Left ventricle myocardium superior (tissue), 1 donor: ENCODE data around the gene DLD. TPM values are rescaled to one million over a fixed set of nuclear protein-coding genes. Genes with fewer than 3 reads are reported as not detected.
"Not testable (repeated sequence)": the region's sequence is repeated elsewhere in the genome, so short reads cannot be mapped to it uniquely, and the experiment has no call there.

Experiments
- ATAC-seq: fragments of 200-7000 bp; cut with Tn5 transposase; one replicate; pipeline ENCODE4 v1.9.1; 2020; ENCODE audit warnings: mild to moderate bottlenecking, moderate library complexity
- DNase-seq: peaks from one replicate; pipeline ENCODE4 v3.0.0-alpha.2; 2020
- intact Hi-C: fragments of 100-400 bp; cut with micrococcal nuclease; formaldehyde crosslinking; loops from one replicate; pipeline ENCODE4 v1.11.0; 2022
- total RNA-seq: library from RNA; stranded (reverse); fragmentation: NEBNext Ultra II Directional; extraction: Animal tissue kit (Norgen Biotek cat#: 25700); gene quantifications from one replicate; pipeline ENCODE4 v1.2.1, GENCODE V29; 2021
- donor health status: DM: no; HTN: yes; CAD: no; lungs with severe emphysema.

The DLD gene
- total RNA-seq, 1 donor from 2014 or later, result 314 TPM

DNA sequence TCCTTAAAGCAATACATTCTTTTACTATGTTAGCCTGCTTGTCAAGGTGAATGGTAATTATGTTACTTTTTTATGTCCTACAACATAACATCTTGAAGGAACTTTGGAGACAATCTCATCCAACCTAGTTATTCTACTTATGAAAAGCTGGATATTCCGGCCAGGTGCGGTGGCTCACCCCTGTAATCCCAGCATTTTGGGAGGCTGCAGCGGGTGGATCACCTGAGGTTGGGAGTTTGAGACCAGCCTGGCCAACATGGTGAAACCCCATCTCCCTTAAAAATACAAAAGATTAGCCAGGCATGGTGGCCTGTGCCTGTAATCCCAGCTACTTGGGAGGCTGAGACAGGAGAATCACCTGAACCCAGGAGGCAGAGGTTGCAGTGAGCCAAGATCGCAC lies 66.0 kb downstream of the DLD start:
- not testable (repeated sequence) for ATAC-seq, DNase-seq
- intact Hi-C loops, result loop anchor here (10.0 kb wide), 1 partner anchor 48 kb away; the partner anchor contains the start of gene LAMB1

DNA sequence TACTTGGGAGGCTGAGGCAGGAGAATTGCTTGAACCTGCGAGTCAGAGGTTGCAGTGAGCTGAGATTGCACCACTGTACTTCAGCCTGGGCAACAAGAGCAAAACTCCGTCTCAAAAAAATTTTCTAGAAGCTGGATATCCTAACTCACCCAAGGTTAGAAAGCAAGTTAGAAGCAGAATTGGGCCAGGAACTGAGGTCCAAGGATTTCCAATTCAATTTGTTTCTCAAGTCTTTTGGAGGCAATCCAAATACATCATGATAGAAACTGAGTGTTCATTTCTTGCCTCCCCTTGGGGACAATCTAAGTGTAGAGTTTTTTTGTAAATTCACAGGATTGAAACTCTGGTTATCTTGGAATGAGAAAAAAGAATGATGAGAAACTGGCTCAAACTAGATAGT lies 66.5 kb downstream of the DLD start:
- DNase-seq (no peak), ATAC-seq (peak; percentile 58)
- intact Hi-C loops, result loop anchor here (10.0 kb wide), 1 partner anchor 47 kb away; the partner anchor contains the start of gene LAMB1

DNA sequence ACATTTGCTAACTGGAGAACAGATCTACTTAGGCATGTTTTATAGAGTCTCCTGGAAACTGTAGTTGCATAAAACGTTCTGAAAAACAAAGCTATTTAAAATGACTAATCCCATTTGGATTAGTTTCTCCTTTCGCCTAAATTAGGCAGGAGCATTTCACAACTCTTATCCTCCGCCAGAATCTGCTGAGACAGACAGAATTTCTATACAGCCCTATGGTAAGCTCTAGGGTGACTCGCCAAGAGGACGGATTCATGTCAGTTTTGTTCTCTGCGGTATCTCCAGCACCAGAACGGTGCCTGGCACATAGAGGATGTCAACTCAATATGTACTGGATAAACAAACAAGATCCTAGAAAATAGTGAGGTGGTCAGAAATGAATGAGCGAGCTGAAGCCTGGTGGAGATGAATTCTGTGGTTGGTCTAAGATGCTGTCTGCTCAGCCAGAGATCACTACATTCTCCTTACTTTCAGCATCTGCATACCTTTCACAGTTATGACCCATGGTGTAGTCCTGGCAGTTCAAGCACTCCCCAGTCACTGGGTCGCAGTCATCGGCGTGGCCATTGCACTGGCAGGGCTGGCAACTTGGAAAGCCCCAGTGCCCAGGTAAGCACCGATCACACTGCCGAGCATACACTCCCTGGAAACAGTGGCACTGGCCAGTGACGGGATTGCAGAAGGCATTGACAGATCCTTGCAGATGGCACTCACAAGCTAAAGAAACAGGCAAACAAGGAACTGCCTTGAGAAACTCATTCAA lies 68.0 kb downstream of the DLD start:
- intact Hi-C loops, result loop anchor here (10.0 kb wide), 1 partner anchor 46 kb away; the partner anchor contains the start of gene LAMB1
- peak; percentile 54 for ATAC-seq
- DNase-seq, result no peak

DNA sequence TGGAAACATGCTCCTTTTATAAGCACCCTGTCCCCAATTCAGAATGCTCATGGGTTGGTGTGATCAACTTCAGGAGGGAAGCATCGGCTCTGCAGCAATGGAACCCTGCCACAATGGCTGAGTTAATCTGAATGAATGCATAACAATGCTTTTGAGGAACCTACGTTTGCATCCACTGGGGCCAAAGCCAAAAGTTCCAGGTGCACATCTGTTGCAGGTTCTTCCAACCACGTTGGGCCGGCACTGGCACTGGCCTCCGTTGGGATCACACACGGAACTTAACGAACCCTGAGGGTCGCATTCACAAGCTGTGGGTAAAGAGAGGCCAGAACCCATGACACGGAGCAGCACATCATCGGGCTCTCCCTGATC lies 68.5 kb downstream of the DLD start:
- ATAC-seq (no peak), DNase-seq (no peak)
- intact Hi-C loops, result loop anchor here (10.0 kb wide), 1 partner anchor 45 kb away; the partner anchor contains the start of gene LAMB1

DNA sequence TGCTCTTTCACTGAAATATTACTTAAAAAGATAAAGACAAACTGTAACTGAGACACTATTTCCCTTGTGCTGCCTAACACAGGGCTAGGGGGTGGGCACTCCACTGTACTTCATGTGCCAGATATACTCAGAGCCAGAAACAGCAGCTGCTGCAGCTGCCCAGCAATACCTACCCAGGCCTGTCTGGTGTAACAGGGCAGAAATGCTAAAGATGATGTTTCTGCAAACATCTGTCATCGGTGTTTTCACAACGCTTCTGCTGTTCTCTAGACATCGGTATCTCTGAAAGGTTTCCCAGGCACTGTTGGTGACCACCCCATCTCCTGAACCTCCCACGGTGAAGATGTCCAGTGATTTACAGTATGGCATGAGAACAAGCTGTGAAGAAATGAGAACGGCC lies 69.3 kb downstream of the DLD start:
- DNase-seq, result no peak
- peak; percentile 14 for ATAC-seq
- intact Hi-C loops, result no loop called here

DNA sequence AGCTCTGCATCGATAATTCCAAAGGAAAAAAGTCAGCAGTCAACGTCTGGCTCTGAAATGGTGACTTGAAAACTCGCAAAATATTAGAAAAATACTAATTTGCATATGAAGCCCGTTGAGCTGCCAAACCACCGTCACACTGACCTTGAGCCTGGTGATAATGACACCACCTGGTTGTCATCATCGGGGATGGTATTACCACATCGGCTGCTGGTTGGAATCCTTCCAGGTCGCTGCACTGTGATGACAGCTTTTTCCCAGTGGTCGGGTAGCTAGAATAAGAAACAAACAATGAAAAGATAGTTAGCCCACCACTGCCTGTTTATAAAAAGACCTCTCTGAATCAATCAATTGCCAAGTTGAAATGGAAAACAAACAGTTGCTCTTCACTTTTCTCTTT lies 70.4 kb downstream of the DLD start:
- ATAC-seq (peak; percentile 69), DNase-seq (peak; percentile 83)
- intact Hi-C loops, result no loop called here

DNA sequence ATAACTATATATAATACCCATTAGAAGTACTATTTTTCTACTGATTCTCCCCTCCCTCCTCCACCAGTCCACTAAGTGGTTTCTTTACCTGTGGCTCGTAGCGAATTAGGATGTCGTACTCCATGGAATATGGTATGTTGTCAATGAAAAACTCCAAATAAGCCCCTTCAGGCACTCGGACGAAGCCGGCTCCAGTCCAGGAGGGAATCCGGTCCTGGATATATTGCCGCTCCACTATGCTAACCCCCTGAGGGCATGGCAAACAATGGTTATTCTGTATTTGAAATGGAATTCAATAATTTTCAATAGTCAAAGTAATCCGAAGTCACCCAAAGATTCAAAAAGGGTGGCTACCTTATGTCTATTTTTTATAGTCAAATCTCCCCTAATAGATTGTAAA lies 71.8 kb downstream of the DLD start:
- DNase-seq, result no peak
- intact Hi-C loops, result no loop called here
- no peak for ATAC-seq

DNA sequence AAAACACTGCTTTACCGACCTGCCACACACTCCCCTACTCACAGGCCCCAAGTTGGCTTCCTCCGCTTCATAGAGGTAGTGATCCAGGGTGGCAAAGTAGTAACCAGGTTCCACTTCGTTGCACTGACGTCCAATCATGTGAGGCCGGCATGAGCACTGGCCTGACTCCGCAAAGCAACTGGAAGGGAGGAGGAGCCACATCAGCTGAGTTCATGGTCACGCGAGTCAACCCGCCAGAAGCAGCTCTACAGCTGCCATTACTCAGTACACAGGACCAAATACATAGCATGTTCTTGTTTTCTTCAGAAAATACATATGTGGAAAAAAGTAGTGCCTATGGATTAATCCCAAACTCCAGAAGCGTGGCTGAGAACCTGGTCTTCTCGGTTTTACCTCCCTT lies 73.5 kb downstream of the DLD start:
- ATAC-seq (no peak), DNase-seq (no peak)
- intact Hi-C loops, result no loop called here

DNA sequence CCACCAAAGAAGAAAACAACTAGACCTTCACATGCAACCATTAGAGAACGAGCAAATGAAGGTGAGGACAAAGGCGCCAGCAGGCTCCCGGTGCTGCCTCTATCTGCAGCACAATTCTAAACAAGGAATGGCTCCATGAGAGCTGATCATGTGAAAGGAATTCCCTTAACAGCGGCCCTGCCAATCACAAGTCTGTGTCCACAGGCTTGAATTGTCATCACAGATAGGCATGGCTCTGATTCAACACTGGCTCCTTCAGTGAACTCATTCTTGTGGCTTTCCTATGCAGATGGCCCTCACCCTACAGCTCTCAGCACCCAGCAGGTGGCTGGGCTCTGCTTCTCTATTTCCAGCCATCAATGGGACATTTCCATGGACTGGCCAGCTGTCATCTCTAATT lies 75.7 kb downstream of the DLD start:
- DNase-seq (peak; percentile 64), ATAC-seq (peak; percentile 89)
- intact Hi-C loops, result no loop called here

DNA sequence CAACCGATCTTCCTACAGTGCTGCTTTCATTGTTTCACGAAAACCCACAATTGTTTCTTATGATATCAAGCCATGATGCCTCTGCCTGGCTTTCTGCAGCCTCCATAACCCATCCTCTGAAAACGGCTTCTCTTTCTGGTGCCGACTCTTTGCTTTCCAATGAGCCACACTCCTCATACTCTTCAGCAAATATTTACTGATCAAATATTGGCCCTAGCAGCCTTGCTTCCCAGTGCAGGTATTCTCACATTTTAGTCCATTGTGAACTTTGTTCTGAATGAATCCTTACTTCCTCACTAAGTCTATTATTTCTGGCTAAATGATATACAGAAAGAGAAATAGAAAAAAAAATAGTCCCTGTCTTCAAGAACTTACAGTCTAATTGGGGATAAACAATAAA lies 76.4 kb downstream of the DLD start:
- ATAC-seq, result no peak
- no peak for DNase-seq
- intact Hi-C loops, result no loop called here

DNA sequence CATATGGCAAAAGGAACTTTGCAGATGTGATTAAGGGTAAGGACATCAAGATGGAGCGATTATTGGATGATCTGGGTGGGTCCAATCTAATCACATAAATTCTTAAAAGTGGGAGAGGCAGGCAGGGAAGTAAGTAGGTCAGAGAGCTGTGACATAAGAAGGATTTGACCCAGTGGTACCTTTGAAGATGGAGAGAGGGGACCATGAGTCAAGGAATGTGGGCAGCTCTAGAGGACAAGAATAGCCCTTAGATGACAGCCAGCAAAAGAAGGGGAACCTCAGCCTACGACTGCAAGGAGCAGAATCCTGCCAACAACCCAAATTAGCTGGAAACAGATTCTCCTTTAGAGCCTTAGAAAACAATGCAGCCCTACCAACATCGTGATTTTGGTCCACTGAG lies 77.5 kb downstream of the DLD start:
- intact Hi-C loops, result no loop called here
- no peak for DNase-seq
- no peak for ATAC-seq

DNA sequence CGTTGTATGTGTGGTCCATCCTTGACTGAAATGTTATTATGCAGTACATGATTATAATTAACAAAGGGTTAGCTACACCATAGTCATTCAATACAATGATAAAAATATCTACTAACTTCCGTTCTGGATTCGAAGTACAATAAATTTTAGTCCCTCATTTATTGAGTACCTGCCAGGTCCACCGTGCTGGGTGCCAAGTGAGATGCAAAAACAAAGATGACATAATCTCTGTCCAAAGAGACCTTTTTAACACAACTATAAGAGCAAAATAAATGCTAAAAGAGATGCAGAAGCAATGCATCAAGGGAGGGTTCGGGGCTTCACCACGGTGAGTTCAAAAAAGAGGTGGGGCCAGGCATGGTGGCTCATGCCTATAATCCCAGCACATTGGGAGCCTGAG lies 78.9 kb downstream of the DLD start:
- intact Hi-C loops, result no loop called here
- ATAC-seq, result no peak
- DNase-seq, result peak; percentile 63

Other genes with a start within 250 kb of the DLD start
- 0.40 TPM for gene SLC26A4, start 230.4 kb upstream of the DLD start, total RNA-seq
- gene CBLL1, start 147.0 kb upstream of the DLD start, total RNA-seq, result 24.8 TPM
- gene SLC26A3, start 88.0 kb upstream of the DLD start, total RNA-seq, result not detected
- gene LAMB1, start 112.0 kb downstream of the DLD start, total RNA-seq, result 56.1 TPM
- 0.22 TPM for gene LAMB4, start 239.2 kb downstream of the DLD start, total RNA-seq